Spleen (tissue), 11 donors: ENCODE data around the gene TOX3. TPM values are rescaled to one million over a fixed set of nuclear protein-coding genes. Genes with fewer than 3 reads are reported as not detected.

ENCODE experiments used
- DNase-seq: peaks from one replicate; pipeline ENCODE4 v3.0.0-alpha.2; 2020
- H3K27ac ChIP-seq, 8 donors: fragments of 200-600 bp; sonication (generic) in 7 of 8; 1 replicate in 4 of 8; 2 replicates in 4 of 8; pipeline versions ENCODE4 v1.5.0 to v1.8.0; 2016 to 2021; ENCODE audit warnings: inconsistent platforms in 4 of 8, mild to moderate bottlenecking in 4 of 8, moderate library complexity in 1 of 8
- H3K27me3 ChIP-seq, 7 donors: fragments of 200-600 bp; sonication (generic) in 6 of 7; replicated peaks in 1 of 7; 1 replicate in 4 of 7; 2 replicates in 3 of 7; pipeline versions ENCODE4 v1.5.0 to v1.8.0; 2016 to 2021; ENCODE audit warnings: inconsistent platforms in 3 of 7, mild to moderate bottlenecking in 1 of 7
- H3K36me3 ChIP-seq, 6 donors: fragments of 200-600 bp; sonication (generic) in 5 of 6; 1 replicate in 4 of 6; 2 replicates in 2 of 6; pipeline versions ENCODE4 v1.5.0 to v1.8.0; 2016 to 2021; ENCODE audit warnings: inconsistent platforms in 2 of 6
- H3K4me1 ChIP-seq, 6 donors: fragments of 200-600 bp; sonication (generic) in 5 of 6; 1 replicate in 3 of 6; 2 replicates in 3 of 6; pipeline versions ENCODE4 v1.5.0 to v1.8.0; 2016 to 2021; ENCODE audit warnings: inconsistent platforms in 3 of 6
- H3K4me3 ChIP-seq, 8 donors: fragments of 200-600 bp; sonication (generic) in 7 of 8; 1 replicate in 4 of 8; 2 replicates in 4 of 8; pipeline versions ENCODE4 v1.5.0 to v1.8.0; 2016 to 2021; ENCODE audit warnings: inconsistent platforms in 4 of 8, mild to moderate bottlenecking in 4 of 8, moderate library complexity in 2 of 8
- H3K9me3 ChIP-seq, 8 donors: fragments of 200-600 bp; sonication (generic) in 7 of 8; 1 replicate in 4 of 8; 2 replicates in 4 of 8; pipeline versions ENCODE4 v1.5.0 to v1.8.0; 2016 to 2021; ENCODE audit warnings: inconsistent platforms in 4 of 8
- CTCF ChIP-seq, 11 experiments: fragments of 200-600 bp in 7 of 11; fragments of 450-650 bp in 4 of 11; sonication (generic) in 4 of 11; IDR thresholded peaks in 8 of 11; conservative IDR thresholded peaks in 3 of 11; 1 replicate in 7 of 11; 2 replicates in 4 of 11; pipeline versions ENCODE4 v1.4.0 to v1.8.0; 2016 to 2021; ENCODE audit warnings: antibody characterized with exemption in 11 of 11, inconsistent platforms in 4 of 11, mild to moderate bottlenecking in 1 of 11
- POLR2A ChIP-seq, 3 donors: fragments of 450-650 bp; IDR thresholded peaks; one replicate each; pipeline ENCODE4 v1.5.1; 2017; ENCODE audit warnings: antibody characterized with exemption in 3 of 3, mild to moderate bottlenecking in 1 of 3
- POLR2AphosphoS5 ChIP-seq, 3 donors: sonication (generic); formaldehyde crosslinking; IDR thresholded peaks; one replicate each; pipeline ENCODE4 v1.5.1; 2017; ENCODE audit warnings: antibody characterized with exemption in 3 of 3
- WGBS, 5 donors: extraction: QIAGEN DNeasy Blood & Tissue Kit in 3 of 5; methylation state at CpG; one replicate each; pipeline versions ENCODE4 v1.1.5 to v1.1.7; 2013 to 2018; 5-methylcytosine and 5-hydroxymethylcytosine counted together
- intact Hi-C: fragments of 100-400 bp; cut with DNase I; formaldehyde crosslinking; loops from one replicate; pipeline ENCODE4 v1.15.0; 2023; ENCODE audit warnings: low total_unique reads
- polyA plus RNA-seq, 3 donors: library from polyadenylated mRNA; stranded (reverse); fragments of 200-250 nt; gene quantifications; one replicate each; pipeline ENCODE4 v1.2.1, GENCODE V29; 2013
- total RNA-seq, 7 donors: library from RNA; depleted of rRNA in 3 of 7; stranded (reverse); fragments of >200 nt in 3 of 7; fragmentation: NEBNext Ultra II Directional in 4 of 7; extraction: Animal tissue kit (Norgen Biotek cat#: 25700) in 4 of 7; gene quantifications; one replicate each; pipeline versions ENCODE4 v1.1.0 to v1.2.1, GENCODE V29; 2016 to 2021
- donor health status: healthy with polysubstance abuse.
- donor health status: DM: no; HTN: no; CAD: no; lungs with moderate emphysema.
- donor health status: DM: no; HTN: no; CAD: no.
- donor health status: Bipolar disorder and iron deficiency.
- donor health status: healthy.
- donor health status: DM: no; HTN: no; CAD: no.
- donor health status: DM: yes; HTN: yes; CAD: no.

The TOX3 gene
- total and polyA plus RNA-seq, 10 donors: 0.03 to 0.11 TPM; not detected in 8

GRCh38 chr16:52393448-52393847, 153.5 kb downstream of the TOX3 start:
- Histone ChIP-seq H3K9me3 (no peaks in the 10 kb centered on the region), H3K36me3 (no peaks in the 10 kb centered on the region), H3K27me3 (no peaks in the 10 kb centered on the region), H3K4me3 (no peak overlapping the region), H3K4me1 (no peaks in the 10 kb centered on the region), H3K27ac (no peak overlapping the region)
- TF ChIP-seq CTCF (IDR thresholded peaks at IDR 0.05 in 8 of 11, conservative IDR thresholded peaks at IDR 0.05 in 3 of 11) (no peak), POLR2A (IDR thresholded peaks at IDR 0.05) (no peak), POLR2AphosphoS5 (IDR thresholded peaks at IDR 0.05) (no peak)
- no peak for DNase-seq
- intact Hi-C loops: no loop called here
- 83 to 90% (median 85%) methylated on average over 3 of the region's 3 CpGs for WGBS, 5 donors

GRCh38 chr16:52389045-52389444, 157.9 kb downstream of the TOX3 start:
- DNase-seq: no peak
- WGBS, 5 donors: 49 to 91% (median 83%) methylated on average over 1 of the region's 1 CpG
- Histone ChIP-seq H3K36me3 (no peaks in the 10 kb centered on the region), H3K27me3 (no peaks in the 10 kb centered on the region), H3K9me3 (no peaks in the 10 kb centered on the region), H3K4me1 (no peaks in the 10 kb centered on the region), H3K4me3 (no peak overlapping the region), H3K27ac (no peak overlapping the region)
- no peak for TF ChIP-seq CTCF (IDR thresholded peaks at IDR 0.05 in 8 of 11, conservative IDR thresholded peaks at IDR 0.05 in 3 of 11)
- TF ChIP-seq POLR2A (IDR thresholded peaks at IDR 0.05): no peak
- no peak for TF ChIP-seq POLR2AphosphoS5 (IDR thresholded peaks at IDR 0.05)
- intact Hi-C loops: no loop called here
